Tibial nerve (tissue), 4 donors: ENCODE results near the gene MSI2.

Experiments used
- EP300 ChIP-seq, 2 donors: sonication (generic); formaldehyde crosslinking; IDR thresholded peaks; one replicate each; pipeline ENCODE4 v1.6.1; 2017; ENCODE audit warnings: antibody characterized with exemption in 2 of 2, mild to moderate bottlenecking in 1 of 2
- TF ChIP-seq, protein P1 (sequence below), 5 experiments: fragments of 200-600 bp in 3 of 5; fragments of 450-650 bp in 2 of 5; sonication (generic) in 3 of 5; IDR thresholded peaks; one replicate each; pipeline ENCODE4 v1.5.1; 2016 to 2019; ENCODE audit warnings: antibody characterized with exemption in 5 of 5, mild to moderate bottlenecking in 3 of 5, moderate library complexity in 2 of 5

DNA sequence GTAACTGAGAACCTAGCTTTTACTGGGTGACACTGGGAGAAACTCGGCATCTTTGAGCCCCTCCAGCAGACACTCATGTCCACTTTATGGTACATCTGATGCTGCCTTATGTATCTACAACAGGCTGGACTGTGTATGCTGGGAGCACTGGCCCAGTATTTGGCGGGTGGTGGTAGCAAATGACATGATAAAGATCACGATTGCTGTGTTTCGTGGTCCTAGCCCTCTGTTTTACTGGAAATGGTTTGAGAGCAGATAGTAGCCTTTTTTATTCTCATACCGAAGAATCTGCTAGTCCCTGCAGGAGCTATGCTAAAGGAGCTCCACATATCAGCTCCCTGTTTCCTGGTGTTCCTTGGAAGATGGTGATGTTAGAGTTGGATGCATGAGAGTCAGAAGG, 338.4 kb downstream of the MSI2 start:
- TF ChIP-seq, protein P1, sequence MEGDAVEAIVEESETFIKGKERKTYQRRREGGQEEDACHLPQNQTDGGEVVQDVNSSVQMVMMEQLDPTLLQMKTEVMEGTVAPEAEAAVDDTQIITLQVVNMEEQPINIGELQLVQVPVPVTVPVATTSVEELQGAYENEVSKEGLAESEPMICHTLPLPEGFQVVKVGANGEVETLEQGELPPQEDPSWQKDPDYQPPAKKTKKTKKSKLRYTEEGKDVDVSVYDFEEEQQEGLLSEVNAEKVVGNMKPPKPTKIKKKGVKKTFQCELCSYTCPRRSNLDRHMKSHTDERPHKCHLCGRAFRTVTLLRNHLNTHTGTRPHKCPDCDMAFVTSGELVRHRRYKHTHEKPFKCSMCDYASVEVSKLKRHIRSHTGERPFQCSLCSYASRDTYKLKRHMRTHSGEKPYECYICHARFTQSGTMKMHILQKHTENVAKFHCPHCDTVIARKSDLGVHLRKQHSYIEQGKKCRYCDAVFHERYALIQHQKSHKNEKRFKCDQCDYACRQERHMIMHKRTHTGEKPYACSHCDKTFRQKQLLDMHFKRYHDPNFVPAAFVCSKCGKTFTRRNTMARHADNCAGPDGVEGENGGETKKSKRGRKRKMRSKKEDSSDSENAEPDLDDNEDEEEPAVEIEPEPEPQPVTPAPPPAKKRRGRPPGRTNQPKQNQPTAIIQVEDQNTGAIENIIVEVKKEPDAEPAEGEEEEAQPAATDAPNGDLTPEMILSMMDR (IDR thresholded peaks at IDR 0.05): no peak
- TF ChIP-seq EP300 (IDR thresholded peaks at IDR 0.05): no peak
